ENCODE results near the gene SPATS2.

DNA sequence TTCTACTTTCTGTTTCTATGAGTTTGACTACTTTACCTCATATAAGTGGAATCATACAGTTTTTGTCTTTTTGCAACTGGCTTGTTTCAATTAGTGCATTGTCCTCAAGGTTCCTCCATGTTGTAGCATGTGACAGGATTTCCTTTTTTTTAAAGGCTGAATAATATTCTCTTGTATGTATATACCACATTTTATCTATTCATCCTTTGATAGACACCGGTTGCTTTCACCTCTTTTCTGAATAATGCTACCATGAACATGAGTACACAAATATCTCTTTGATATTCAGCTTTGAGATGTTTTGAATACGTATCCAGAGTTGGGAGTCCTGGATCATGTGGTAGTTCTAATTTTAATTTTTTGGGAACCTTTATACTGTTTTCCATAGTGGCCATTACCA is 65.4 kb downstream of the SPATS2 start:
- TF ChIP-seq YY1 (IDR thresholded peaks at IDR 0.05; ENCODE audit: insufficient read depth, insufficient read length) (no peak), ZNF274 (IDR thresholded peaks at IDR 0.05; ENCODE audit: low read depth, low read length) (no peak)
